ENCODE results near the gene ARHGAP1.

Gene ARHGAP1

DNA sequence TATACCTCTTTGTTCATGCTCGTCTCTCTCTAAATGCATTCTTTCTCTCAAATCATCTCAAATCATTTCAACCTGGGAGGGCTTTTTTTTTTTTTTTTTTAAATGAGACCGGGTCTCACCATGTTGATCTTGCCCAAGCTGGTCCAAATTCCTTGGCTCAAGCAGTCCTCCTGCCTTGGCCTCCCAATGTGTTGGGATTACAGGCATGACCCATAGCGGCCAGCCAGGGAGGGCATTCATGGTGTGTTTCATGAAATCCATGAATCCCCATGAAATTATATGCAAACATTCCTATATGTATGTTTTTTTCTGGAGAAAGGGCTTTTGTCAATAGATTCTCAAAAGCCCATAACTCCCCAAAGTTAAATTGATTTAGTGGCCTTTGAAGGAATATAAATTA, 56.9 kb downstream of the ARHGAP1 start:
- no peaks in the 10 kb centered on the region for H3K27me3 ChIP-seq (ENCODE audit: control insufficient read depth, insufficient read depth, low read length)
- H3K9me3 ChIP-seq (ENCODE audit: control insufficient read depth, low read depth, low read length): no peaks in the 10 kb centered on the region
- no peak overlapping the region for H3K9ac ChIP-seq (ENCODE audit: low read length)
- H3K4me1 ChIP-seq (ENCODE audit: control insufficient read depth, low read depth, low read length): no peaks in the 10 kb centered on the region
- H3K4me3 ChIP-seq (ENCODE audit: low read length): no peak overlapping the region
- peaks cover 18% of the 10 kb centered on the region for H3K36me3 ChIP-seq (ENCODE audit: control insufficient read depth, low read depth, low read length)
- no peak overlapping the region for H3K27ac ChIP-seq (ENCODE audit: low read length)

GRCh38 chr11:46642627-46643335, 57.6 kb downstream of the ARHGAP1 start:
- H3K36me3 ChIP-seq (ENCODE audit: control insufficient read depth, low read depth, low read length): peaks cover 16% of the 10 kb centered on the region
- no peak overlapping the region for H3K27ac ChIP-seq (ENCODE audit: low read length)
- no peaks in the 10 kb centered on the region for H3K27me3 ChIP-seq (ENCODE audit: control insufficient read depth, insufficient read depth, low read length)
- H3K4me3 ChIP-seq (ENCODE audit: low read length): no peak overlapping the region
- no peaks in the 10 kb centered on the region for H3K4me1 ChIP-seq (ENCODE audit: control insufficient read depth, low read depth, low read length)
- no peaks in the 10 kb centered on the region for H3K9me3 ChIP-seq (ENCODE audit: control insufficient read depth, low read depth, low read length)
- H3K9ac ChIP-seq (ENCODE audit: low read length): no peak overlapping the region

GRCh38 chr11:46641639-46642038, 58.8 kb downstream of the ARHGAP1 start:
- Histone ChIP-seq H3K27me3 (ENCODE audit: control insufficient read depth, insufficient read depth, low read length) (no peaks in the 10 kb centered on the region), H3K4me3 (ENCODE audit: low read length) (no peak overlapping the region), H3K36me3 (ENCODE audit: control insufficient read depth, low read depth, low read length) (peaks cover 9% of the 10 kb centered on the region), H3K9ac (ENCODE audit: low read length) (no peak overlapping the region), H3K27ac (ENCODE audit: low read length) (no peak overlapping the region), H3K9me3 (ENCODE audit: control insufficient read depth, low read depth, low read length) (no peaks in the 10 kb centered on the region), H3K4me1 (ENCODE audit: control insufficient read depth, low read depth, low read length) (no peaks in the 10 kb centered on the region)

DNA sequence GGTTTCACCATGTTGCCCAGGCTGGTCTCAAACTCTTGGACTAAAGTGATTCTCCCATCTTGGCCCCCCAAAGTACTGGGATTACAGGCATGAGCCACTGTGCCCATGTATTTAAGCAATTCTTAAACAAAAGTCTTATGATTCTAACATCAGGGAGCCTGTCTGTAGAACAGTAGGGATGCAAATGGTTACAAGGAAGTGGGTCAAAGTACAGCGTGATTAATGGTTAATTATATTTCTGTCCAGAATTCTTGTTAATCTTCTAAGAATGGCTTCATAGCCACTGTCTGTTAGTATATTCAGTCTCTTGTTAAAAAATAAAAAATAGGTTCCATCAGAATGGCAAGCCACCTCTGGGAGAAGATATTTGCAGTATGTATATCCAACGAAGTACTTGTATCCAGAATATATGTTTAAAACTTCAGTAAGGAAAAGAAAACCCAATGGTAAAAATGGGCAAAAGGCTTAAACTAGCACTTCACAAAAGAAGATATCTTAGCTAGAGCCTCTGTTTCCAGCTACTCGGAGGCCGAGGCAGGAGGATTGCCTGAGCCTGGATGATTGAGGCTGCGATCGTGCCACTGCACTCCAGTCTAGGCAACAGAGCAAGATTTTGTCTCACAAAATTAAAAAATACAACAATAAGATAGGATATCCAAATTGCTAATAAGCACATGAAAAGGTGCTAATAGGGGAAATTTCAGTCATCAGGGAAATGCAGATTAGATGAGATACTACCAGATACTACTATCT, 60.2 kb downstream of the ARHGAP1 start:
- H3K36me3 ChIP-seq (ENCODE audit: control insufficient read depth, low read depth, low read length): peaks cover 3% of the 10 kb centered on the region
- no peaks in the 10 kb centered on the region for H3K27me3 ChIP-seq (ENCODE audit: control insufficient read depth, insufficient read depth, low read length)
- no peak overlapping the region for H3K4me3 ChIP-seq (ENCODE audit: low read length)
- no peaks in the 10 kb centered on the region for H3K9me3 ChIP-seq (ENCODE audit: control insufficient read depth, low read depth, low read length)
- no peak overlapping the region for H3K27ac ChIP-seq (ENCODE audit: low read length)
- H3K4me1 ChIP-seq (ENCODE audit: control insufficient read depth, low read depth, low read length): no peaks in the 10 kb centered on the region
- no peak overlapping the region for H3K9ac ChIP-seq (ENCODE audit: low read length)

- H3K9me3 ChIP-seq (ENCODE audit: control insufficient read depth, low read depth, low read length): no peaks in the 10 kb centered on the region
- no peaks in the 10 kb centered on the region for H3K27me3 ChIP-seq (ENCODE audit: control insufficient read depth, insufficient read depth, low read length)
- no peaks in the 10 kb centered on the region for H3K4me1 ChIP-seq (ENCODE audit: control insufficient read depth, low read depth, low read length)
- H3K4me3 ChIP-seq (ENCODE audit: low read length): no peak overlapping the region
- no peak overlapping the region for H3K27ac ChIP-seq (ENCODE audit: low read length)
- no peaks in the 10 kb centered on the region for H3K36me3 ChIP-seq (ENCODE audit: control insufficient read depth, low read depth, low read length)
- H3K9ac ChIP-seq (ENCODE audit: low read length): no peak overlapping the region
These were observed 61.1 kb downstream of the ARHGAP1 start for GRCh38 chr11:46639197-46639839.

- Histone ChIP-seq H3K36me3 (ENCODE audit: control insufficient read depth, low read depth, low read length) (peaks cover under 1% of the 10 kb centered on the region), H3K9ac (ENCODE audit: low read length) (no peak overlapping the region), H3K27ac (ENCODE audit: low read length) (no peak overlapping the region), H3K27me3 (ENCODE audit: control insufficient read depth, insufficient read depth, low read length) (no peaks in the 10 kb centered on the region), H3K4me3 (ENCODE audit: low read length) (no peak overlapping the region), H3K9me3 (ENCODE audit: control insufficient read depth, low read depth, low read length) (no peaks in the 10 kb centered on the region), H3K4me1 (ENCODE audit: control insufficient read depth, low read depth, low read length) (no peaks in the 10 kb centered on the region)
These were observed 62.9 kb downstream of the ARHGAP1 start for GRCh38 chr11:46637546-46637945.

GRCh38 chr11:46635557-46636139, 64.8 kb downstream of the ARHGAP1 start:
- Histone ChIP-seq H3K9me3 (ENCODE audit: control insufficient read depth, low read depth, low read length) (no peaks in the 10 kb centered on the region), H3K9ac (ENCODE audit: low read length) (no peak overlapping the region), H3K4me1 (ENCODE audit: control insufficient read depth, low read depth, low read length) (no peaks in the 10 kb centered on the region), H3K27ac (ENCODE audit: low read length) (no peak overlapping the region), H3K4me3 (ENCODE audit: low read length) (no peak overlapping the region), H3K36me3 (ENCODE audit: control insufficient read depth, low read depth, low read length) (peaks cover 14% of the 10 kb centered on the region), H3K27me3 (ENCODE audit: control insufficient read depth, insufficient read depth, low read length) (no peaks in the 10 kb centered on the region)

- Histone ChIP-seq H3K36me3 (ENCODE audit: control insufficient read depth, low read depth, low read length) (peaks cover 23% of the 10 kb centered on the region), H3K9ac (ENCODE audit: low read length) (no peak overlapping the region), H3K4me1 (ENCODE audit: control insufficient read depth, low read depth, low read length) (no peaks in the 10 kb centered on the region), H3K27ac (ENCODE audit: low read length) (no peak overlapping the region), H3K27me3 (ENCODE audit: control insufficient read depth, insufficient read depth, low read length) (no peaks in the 10 kb centered on the region), H3K4me3 (ENCODE audit: low read length) (no peak overlapping the region), H3K9me3 (ENCODE audit: control insufficient read depth, low read depth, low read length) (no peaks in the 10 kb centered on the region)
These were observed 66.9 kb downstream of the ARHGAP1 start for GRCh38 chr11:46633291-46634217.

DNA sequence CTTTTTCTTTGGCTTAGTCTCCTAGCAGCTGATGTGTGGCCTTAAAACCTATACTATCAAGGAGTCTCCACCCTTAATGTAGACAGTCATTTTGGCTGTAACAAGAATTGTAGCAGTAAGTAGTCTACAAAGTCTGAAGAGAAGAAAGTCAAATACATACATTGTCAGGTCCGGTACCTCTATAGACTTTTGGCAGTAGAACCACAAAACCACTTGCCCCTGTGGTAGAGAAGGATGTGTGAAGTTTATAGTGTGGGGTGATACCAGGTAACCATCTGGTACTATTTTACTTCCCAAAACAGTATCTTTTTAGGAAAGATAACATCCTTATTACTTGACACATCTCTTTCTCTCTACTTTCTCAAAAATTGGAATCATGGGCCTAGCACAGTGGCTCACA, 67.9 kb downstream of the ARHGAP1 start:
- H3K27me3 ChIP-seq (ENCODE audit: control insufficient read depth, insufficient read depth, low read length): no peaks in the 10 kb centered on the region

GRCh38 chr11:46631676-46632075, 68.7 kb downstream of the ARHGAP1 start:
- no peak overlapping the region for H3K4me3 ChIP-seq (ENCODE audit: low read length)
- no peaks in the 10 kb centered on the region for H3K9me3 ChIP-seq (ENCODE audit: control insufficient read depth, low read depth, low read length)
- H3K9ac ChIP-seq (ENCODE audit: low read length): no peak overlapping the region
- no peaks in the 10 kb centered on the region for H3K27me3 ChIP-seq (ENCODE audit: control insufficient read depth, insufficient read depth, low read length)
- H3K36me3 ChIP-seq (ENCODE audit: control insufficient read depth, low read depth, low read length): peaks cover 23% of the 10 kb centered on the region
- H3K27ac ChIP-seq (ENCODE audit: low read length): no peak overlapping the region
- H3K4me1 ChIP-seq (ENCODE audit: control insufficient read depth, low read depth, low read length): no peaks in the 10 kb centered on the region

More for the DNA sequence above, 67.9 kb downstream of the ARHGAP1 start:
- peaks cover 23% of the 10 kb centered on the region for H3K36me3 ChIP-seq (ENCODE audit: control insufficient read depth, low read depth, low read length)
- no peak overlapping the region for H3K4me3 ChIP-seq (ENCODE audit: low read length)
- H3K27ac ChIP-seq (ENCODE audit: low read length): no peak overlapping the region
- H3K4me1 ChIP-seq (ENCODE audit: control insufficient read depth, low read depth, low read length): no peaks in the 10 kb centered on the region
- H3K9me3 ChIP-seq (ENCODE audit: control insufficient read depth, low read depth, low read length): no peaks in the 10 kb centered on the region
- H3K9ac ChIP-seq (ENCODE audit: low read length): no peak overlapping the region

- H3K36me3 ChIP-seq (ENCODE audit: control insufficient read depth, low read depth, low read length): peaks cover 23% of the 10 kb centered on the region
- H3K9ac ChIP-seq (ENCODE audit: low read length): no peak overlapping the region
- no peaks in the 10 kb centered on the region for H3K4me1 ChIP-seq (ENCODE audit: control insufficient read depth, low read depth, low read length)
- H3K27ac ChIP-seq (ENCODE audit: low read length): no peak overlapping the region
- no peak overlapping the region for H3K4me3 ChIP-seq (ENCODE audit: low read length)
- no peaks in the 10 kb centered on the region for H3K27me3 ChIP-seq (ENCODE audit: control insufficient read depth, insufficient read depth, low read length)
- no peaks in the 10 kb centered on the region for H3K9me3 ChIP-seq (ENCODE audit: control insufficient read depth, low read depth, low read length)
These were observed 70.2 kb downstream of the ARHGAP1 start for GRCh38 chr11:46630237-46630636.
